ENCODE data around the gene PSMA2.

The PSMA2 gene

DNA sequence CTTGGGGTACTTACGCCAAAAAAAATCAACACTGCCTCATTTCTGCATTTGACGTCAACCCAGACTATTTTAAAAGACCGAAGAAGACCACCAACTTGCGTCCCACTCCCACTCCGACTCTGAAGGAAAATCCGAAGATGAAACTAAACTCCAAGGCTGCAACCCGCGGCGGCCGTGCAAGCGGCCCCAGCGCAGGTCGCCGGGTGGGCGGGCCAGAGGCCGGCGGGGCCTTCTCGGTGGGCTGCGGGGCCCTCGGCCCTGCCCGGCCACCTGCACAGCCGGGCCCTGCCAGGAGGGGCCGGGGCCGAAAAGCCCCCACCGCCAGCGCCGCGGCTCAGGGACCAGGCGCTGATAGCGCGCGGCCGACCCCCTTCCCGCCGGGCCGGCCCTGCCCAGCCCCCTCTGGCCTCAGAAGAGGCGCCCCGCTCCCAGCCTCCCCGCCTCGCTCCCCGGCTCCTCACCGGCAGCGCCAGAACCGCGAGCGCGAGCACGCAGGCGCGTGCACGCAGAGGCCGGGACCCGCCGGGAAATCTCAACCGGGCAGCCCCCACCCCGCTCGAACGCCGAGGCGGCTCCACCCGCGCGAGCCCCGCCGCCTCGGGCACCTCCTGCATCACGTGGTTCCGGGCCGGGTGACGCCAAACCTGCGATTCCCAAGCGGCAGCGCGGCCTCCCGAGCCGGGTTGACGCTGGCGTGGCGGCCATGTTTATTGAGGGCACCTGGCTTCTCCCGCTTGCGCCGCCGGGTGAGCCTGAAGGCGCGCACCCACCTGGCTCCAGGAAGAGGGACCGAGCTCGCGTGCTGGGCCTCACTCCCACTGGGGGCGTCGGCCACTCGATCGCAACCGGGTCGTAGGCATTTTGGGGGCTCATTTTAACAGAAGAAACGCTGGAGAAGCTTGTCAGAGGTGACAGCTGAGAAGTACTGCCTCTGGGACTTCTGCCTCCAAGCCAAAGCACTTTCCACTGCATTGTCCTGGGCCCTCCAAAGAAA is 20.2 kb downstream of the PSMA2 start, which contains the start of gene C7orf25:
Gene C7orf25 (minus strand): TSS at position 617 of the 994 bp plus-strand sequence. CDS start 1,170 bp downstream, outside the sequence.
- H3K9ac ChIP-seq (ENCODE audit: low read length in 5 of 5), result peak within 1 kb of the TSS; percentile 81 to 93 (median 83)
- peaks cover 4 to 11% (median 7%) of the 10 kb centered on the region in 5 donors for H3K36me3 ChIP-seq (ENCODE audit: control insufficient read depth in 5 of 5, insufficient read depth in 5 of 5, low read length in 5 of 5)
- H3K27ac ChIP-seq (ENCODE audit: low read depth, low read length), result peak within 1 kb of the TSS; percentile 55
- peak within 1 kb of the TSS; percentile 74 to 91 (median 81) for H3K4me3 ChIP-seq (ENCODE audit: low read depth in 1 of 5, low read length in 5 of 5)
- peaks cover 2 to 37% (median 22%) of the 10 kb centered on the region in 5 donors for H3K4me1 ChIP-seq (ENCODE audit: control insufficient read depth in 5 of 5, insufficient read depth in 5 of 5, low read length in 5 of 5)
- H3K9me3 ChIP-seq (ENCODE audit: control insufficient read depth in 5 of 5, low read length in 5 of 5), result no peaks in the 10 kb centered on the region
- no peaks in the 10 kb centered on the region for H3K27me3 ChIP-seq (ENCODE audit: control insufficient read depth in 5 of 5, insufficient read depth in 4 of 5, low read length in 5 of 5)

- Histone ChIP-seq H3K9me3 (ENCODE audit: control insufficient read depth in 5 of 5, low read length in 5 of 5) (no peaks in the 10 kb centered on the region), H3K4me1 (ENCODE audit: control insufficient read depth in 5 of 5, insufficient read depth in 5 of 5, low read length in 5 of 5) (peaks cover 2 to 30% (median 22%) of the 10 kb centered on the region in 5 donors), H3K4me3 (ENCODE audit: low read depth in 1 of 5, low read length in 5 of 5) (no peak overlapping the region), H3K36me3 (ENCODE audit: control insufficient read depth in 5 of 5, insufficient read depth in 5 of 5, low read length in 5 of 5) (no peaks in the 10 kb centered on the region), H3K9ac (ENCODE audit: low read length in 5 of 5) (no peak overlapping the region), H3K27ac (ENCODE audit: low read depth, low read length) (no peak overlapping the region), H3K27me3 (ENCODE audit: control insufficient read depth in 5 of 5, insufficient read depth in 4 of 5, low read length in 5 of 5) (no peaks in the 10 kb centered on the region)
Observed at GRCh38 chr7:42910306-42910705, 21.7 kb downstream of the PSMA2 start.

DNA sequence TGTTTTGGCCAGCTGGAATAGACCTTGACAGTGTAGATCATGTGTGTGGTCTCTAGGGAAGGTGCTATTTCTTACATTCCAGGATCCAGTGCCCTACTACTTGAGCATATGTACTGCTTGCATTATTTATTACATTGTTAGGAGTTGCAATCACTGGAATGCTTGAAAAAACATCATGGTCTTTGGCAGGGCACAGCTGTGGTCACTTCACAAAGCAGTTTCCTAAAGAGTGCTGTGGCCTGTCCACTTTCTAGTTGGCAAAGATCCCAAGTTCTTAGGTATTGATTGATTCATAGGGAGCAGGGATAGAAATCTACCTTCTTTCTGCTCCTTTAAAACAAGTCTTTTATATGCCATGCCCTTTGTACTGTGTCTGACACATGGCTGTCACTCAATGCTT is 24.7 kb downstream of the PSMA2 start:
- H3K27ac ChIP-seq (ENCODE audit: low read depth, low read length), result no peak overlapping the region
- no peaks in the 10 kb centered on the region for H3K27me3 ChIP-seq (ENCODE audit: control insufficient read depth in 5 of 5, insufficient read depth in 4 of 5, low read length in 5 of 5)
- no peak overlapping the region for H3K4me3 ChIP-seq (ENCODE audit: low read depth in 1 of 5, low read length in 5 of 5)

DNA sequence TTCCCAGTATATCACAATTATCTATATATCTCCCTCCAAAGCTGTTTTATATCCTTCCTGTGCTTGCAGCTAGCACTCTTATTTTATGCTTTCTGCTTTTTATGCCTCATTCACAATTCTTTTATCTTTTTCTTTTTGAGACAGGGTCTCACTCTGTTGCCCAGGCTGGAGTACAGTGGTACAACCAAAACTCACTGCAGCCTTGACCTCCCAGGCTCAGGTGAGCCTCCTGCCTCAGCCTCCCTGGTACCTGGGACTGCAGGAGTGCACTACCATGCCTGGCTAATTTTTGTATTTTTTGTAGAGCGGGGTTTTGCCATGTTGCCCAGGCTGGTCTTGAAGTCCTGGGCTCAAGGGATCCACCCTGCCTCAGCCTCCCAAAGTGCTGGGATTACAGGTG is 25.8 kb downstream of the PSMA2 start:
- Histone ChIP-seq H3K4me3 (ENCODE audit: low read depth in 1 of 5, low read length in 5 of 5) (no peak overlapping the region), H3K4me1 (ENCODE audit: control insufficient read depth in 5 of 5, insufficient read depth in 5 of 5, low read length in 5 of 5) (peaks cover 2 to 13% (median 9%) of the 10 kb centered on the region in 5 donors), H3K27ac (ENCODE audit: low read depth, low read length) (no peak overlapping the region), H3K27me3 (ENCODE audit: control insufficient read depth in 5 of 5, insufficient read depth in 4 of 5, low read length in 5 of 5) (no peaks in the 10 kb centered on the region), H3K9me3 (ENCODE audit: control insufficient read depth in 5 of 5, low read length in 5 of 5) (no peaks in the 10 kb centered on the region), H3K9ac (ENCODE audit: low read length in 5 of 5) (no peak overlapping the region), H3K36me3 (ENCODE audit: control insufficient read depth in 5 of 5, insufficient read depth in 5 of 5, low read length in 5 of 5) (no peaks in the 10 kb centered on the region)

More for the DNA sequence above, 24.7 kb downstream of the PSMA2 start:
- H3K9me3 ChIP-seq (ENCODE audit: control insufficient read depth in 5 of 5, low read length in 5 of 5), result no peaks in the 10 kb centered on the region
- H3K9ac ChIP-seq (ENCODE audit: low read length in 5 of 5), result no peak overlapping the region
- no peaks in the 10 kb centered on the region for H3K36me3 ChIP-seq (ENCODE audit: control insufficient read depth in 5 of 5, insufficient read depth in 5 of 5, low read length in 5 of 5)
- peaks cover 2 to 19% (median 14%) of the 10 kb centered on the region in 5 donors for H3K4me1 ChIP-seq (ENCODE audit: control insufficient read depth in 5 of 5, insufficient read depth in 5 of 5, low read length in 5 of 5)

GRCh38 chr7:42902331-42902730 is 29.6 kb downstream of the PSMA2 start:
- H3K4me3 ChIP-seq (ENCODE audit: low read depth in 1 of 5, low read length in 5 of 5), result no peak overlapping the region
- no peak overlapping the region for H3K9ac ChIP-seq (ENCODE audit: low read length in 5 of 5)
- no peaks in the 10 kb centered on the region for H3K27me3 ChIP-seq (ENCODE audit: control insufficient read depth in 5 of 5, insufficient read depth in 4 of 5, low read length in 5 of 5)
- H3K4me1 ChIP-seq (ENCODE audit: control insufficient read depth in 5 of 5, insufficient read depth in 5 of 5, low read length in 5 of 5), result no peaks in the 10 kb centered on the region
- H3K36me3 ChIP-seq (ENCODE audit: control insufficient read depth in 5 of 5, insufficient read depth in 5 of 5, low read length in 5 of 5), result no peaks in the 10 kb centered on the region
- H3K9me3 ChIP-seq (ENCODE audit: control insufficient read depth in 5 of 5, low read length in 5 of 5), result no peaks in the 10 kb centered on the region
- no peak overlapping the region for H3K27ac ChIP-seq (ENCODE audit: low read depth, low read length)

- H3K9me3 ChIP-seq (ENCODE audit: control insufficient read depth in 5 of 5, low read length in 5 of 5), result no peaks in the 10 kb centered on the region
- no peaks in the 10 kb centered on the region for H3K36me3 ChIP-seq (ENCODE audit: control insufficient read depth in 5 of 5, insufficient read depth in 5 of 5, low read length in 5 of 5)
- H3K27me3 ChIP-seq (ENCODE audit: control insufficient read depth in 5 of 5, insufficient read depth in 4 of 5, low read length in 5 of 5), result no peaks in the 10 kb centered on the region
- H3K4me3 ChIP-seq (ENCODE audit: low read depth in 1 of 5, low read length in 5 of 5), result no peak overlapping the region
- H3K9ac ChIP-seq (ENCODE audit: low read length in 5 of 5), result no peak overlapping the region
- H3K27ac ChIP-seq (ENCODE audit: low read depth, low read length), result no peak overlapping the region
- no peaks in the 10 kb centered on the region for H3K4me1 ChIP-seq (ENCODE audit: control insufficient read depth in 5 of 5, insufficient read depth in 5 of 5, low read length in 5 of 5)
Observed at GRCh38 chr7:42900842-42901241, 31.1 kb downstream of the PSMA2 start.

DNA sequence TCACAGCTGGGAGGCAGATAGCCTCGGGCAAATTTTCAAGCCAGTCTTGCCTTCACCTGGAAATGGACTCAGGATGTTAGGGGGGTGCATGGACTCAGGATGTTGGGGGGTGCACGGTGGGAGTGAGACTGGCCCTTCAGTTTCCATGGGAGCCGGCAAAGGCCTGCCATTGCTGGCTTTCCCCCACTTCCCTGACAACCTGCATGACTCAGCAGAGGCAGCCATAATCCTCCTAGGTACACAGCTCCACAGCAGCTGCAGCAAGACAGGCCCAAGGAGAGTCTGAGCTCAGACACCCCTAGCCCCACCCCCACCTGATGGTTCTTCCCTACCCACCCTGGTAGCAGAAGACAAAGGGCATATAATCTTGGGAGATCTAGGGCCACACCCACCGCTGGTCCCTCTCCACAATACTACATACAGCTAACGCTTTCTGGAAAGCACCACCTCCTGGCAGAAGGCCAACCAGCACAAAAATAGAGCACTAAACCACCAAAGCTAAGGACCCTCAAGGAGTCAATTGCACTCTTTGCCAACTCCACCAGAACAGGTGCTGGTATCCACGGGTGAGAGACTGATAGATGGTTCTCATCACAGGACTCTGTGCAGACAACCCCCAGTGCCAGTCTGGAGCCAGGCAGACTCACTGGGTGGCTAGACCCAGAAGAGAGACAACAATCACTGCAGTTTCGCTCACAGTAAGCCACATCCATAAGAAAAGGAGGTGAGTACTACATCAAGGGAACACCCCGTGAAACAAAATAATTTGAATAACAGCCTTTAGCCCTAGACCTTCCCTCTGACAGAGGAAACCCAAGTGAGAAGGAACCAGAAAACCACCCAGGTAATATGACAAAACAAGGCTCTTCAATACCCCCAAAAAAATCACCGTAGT is 38.4 kb downstream of the PSMA2 start:
- peak overlapping the region in 1 of 5 donors; percentile 29 for H3K4me3 ChIP-seq (ENCODE audit: low read depth in 1 of 5, low read length in 5 of 5)
- H3K27ac ChIP-seq (ENCODE audit: low read depth, low read length), result no peak overlapping the region
- H3K27me3 ChIP-seq (ENCODE audit: control insufficient read depth in 5 of 5, insufficient read depth in 4 of 5, low read length in 5 of 5), result no peaks in the 10 kb centered on the region
- H3K36me3 ChIP-seq (ENCODE audit: control insufficient read depth in 5 of 5, insufficient read depth in 5 of 5, low read length in 5 of 5), result no peaks in the 10 kb centered on the region
- H3K9ac ChIP-seq (ENCODE audit: low read length in 5 of 5), result no peak overlapping the region
- peaks cover 0 to 19% (median 8%) of the 10 kb centered on the region in 5 donors for H3K4me1 ChIP-seq (ENCODE audit: control insufficient read depth in 5 of 5, insufficient read depth in 5 of 5, low read length in 5 of 5)
- H3K9me3 ChIP-seq (ENCODE audit: control insufficient read depth in 5 of 5, low read length in 5 of 5), result no peaks in the 10 kb centered on the region

GRCh38 chr7:42886893-42887505 is 45.0 kb downstream of the PSMA2 start:
- H3K4me3 ChIP-seq (ENCODE audit: low read depth in 1 of 5, low read length in 5 of 5), result no peak overlapping the region
- H3K9me3 ChIP-seq (ENCODE audit: control insufficient read depth in 5 of 5, low read length in 5 of 5), result no peaks in the 10 kb centered on the region
- no peaks in the 10 kb centered on the region for H3K36me3 ChIP-seq (ENCODE audit: control insufficient read depth in 5 of 5, insufficient read depth in 5 of 5, low read length in 5 of 5)
- no peaks in the 10 kb centered on the region for H3K27me3 ChIP-seq (ENCODE audit: control insufficient read depth in 5 of 5, insufficient read depth in 4 of 5, low read length in 5 of 5)
- no peak overlapping the region for H3K9ac ChIP-seq (ENCODE audit: low read length in 5 of 5)
- no peak overlapping the region for H3K27ac ChIP-seq (ENCODE audit: low read depth, low read length)
- peaks cover 0 to 26% (median 16%) of the 10 kb centered on the region in 5 donors for H3K4me1 ChIP-seq (ENCODE audit: control insufficient read depth in 5 of 5, insufficient read depth in 5 of 5, low read length in 5 of 5)

DNA sequence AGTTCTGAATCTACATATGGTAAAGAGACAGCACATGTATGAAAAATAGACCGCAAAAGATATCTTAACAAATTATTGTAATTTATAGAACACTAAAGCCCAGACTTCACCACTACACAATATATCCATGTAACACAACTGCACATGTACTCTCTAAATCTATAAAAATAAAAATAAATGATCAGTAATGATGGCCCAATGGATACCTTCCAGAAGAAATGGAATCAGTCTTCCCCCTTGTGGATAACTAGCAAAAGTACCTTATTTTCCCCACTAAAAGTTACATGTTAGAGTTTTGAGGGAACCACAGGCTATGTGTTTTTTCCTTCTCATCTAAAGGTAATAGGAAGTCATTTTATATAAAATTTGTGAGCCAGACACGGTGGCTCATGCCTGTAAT is 45.8 kb downstream of the PSMA2 start:
- Histone ChIP-seq H3K27ac (ENCODE audit: low read depth, low read length) (no peak overlapping the region), H3K36me3 (ENCODE audit: control insufficient read depth in 5 of 5, insufficient read depth in 5 of 5, low read length in 5 of 5) (no peaks in the 10 kb centered on the region), H3K27me3 (ENCODE audit: control insufficient read depth in 5 of 5, insufficient read depth in 4 of 5, low read length in 5 of 5) (no peaks in the 10 kb centered on the region), H3K9ac (ENCODE audit: low read length in 5 of 5) (no peak overlapping the region), H3K9me3 (ENCODE audit: control insufficient read depth in 5 of 5, low read length in 5 of 5) (no peaks in the 10 kb centered on the region), H3K4me3 (ENCODE audit: low read depth in 1 of 5, low read length in 5 of 5) (no peak overlapping the region), H3K4me1 (ENCODE audit: control insufficient read depth in 5 of 5, insufficient read depth in 5 of 5, low read length in 5 of 5) (peaks cover 0 to 26% (median 16%) of the 10 kb centered on the region in 5 donors)

Data from subcutaneous abdominal adipose tissue (tissue), 5 donors.